ENCODE results near the gene SERPINA10. TPM values are rescaled to one million over a fixed set of nuclear protein-coding genes. Genes with fewer than 3 reads are reported as not detected.

Gene SERPINA10
- total and polyA plus RNA-seq, 2 of the 13 experiments (the other 11 are each of a cell fraction or from before 2014, with no cell fraction given), result 20.1 to 20.2 TPM

DNA sequence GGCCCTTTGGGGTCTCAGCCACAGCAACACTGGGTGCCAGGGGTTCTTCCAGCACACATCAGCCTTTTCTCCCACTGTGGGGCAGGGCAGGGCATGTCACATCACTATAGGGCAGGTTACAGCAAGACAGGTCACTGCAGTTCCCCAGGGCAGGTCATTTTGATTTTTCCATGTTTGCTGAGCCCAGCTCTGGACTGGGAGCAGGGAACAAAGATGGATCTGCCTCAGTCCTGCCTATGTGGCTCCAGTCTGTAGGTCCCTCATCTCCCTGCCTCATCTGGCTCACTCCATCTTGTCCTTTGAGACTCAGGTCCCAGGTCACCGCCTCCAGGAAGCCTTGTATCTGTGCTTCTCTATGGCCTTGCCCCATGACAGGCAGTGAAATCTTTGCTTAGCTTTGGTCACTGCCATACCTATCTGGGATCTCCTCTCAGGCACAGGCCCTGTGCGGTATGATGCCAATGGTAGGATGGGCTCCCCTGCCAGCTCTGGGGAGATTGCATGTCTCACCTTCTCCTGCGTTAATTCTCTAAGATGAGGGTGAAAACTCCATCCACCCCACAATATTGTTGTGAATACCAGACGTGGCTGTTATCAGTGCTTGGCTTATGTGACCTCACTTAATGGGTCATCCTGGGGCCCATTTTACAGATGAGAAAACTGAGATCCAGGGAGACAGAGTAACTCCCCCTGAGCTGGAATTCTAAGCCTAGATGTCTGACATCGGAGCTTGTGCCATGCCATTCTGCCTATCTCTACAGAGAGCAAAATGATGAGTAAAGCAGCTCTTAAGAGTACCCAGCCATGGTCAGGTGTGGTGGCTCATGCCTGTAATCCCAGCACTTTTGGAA is 28.6 kb upstream of the SERPINA10 start (continued):
- no peak for TF ChIP-seq ZFP90 (CRISPR knock-in tag; IDR thresholded peaks at IDR 0.05; ENCODE audit: borderline replicate concordance)
- no peak for TF ChIP-seq RARA (CRISPR knock-in tag; IDR thresholded peaks at IDR 0.05)
- TF ChIP-seq CHD4 (IDR thresholded peaks at IDR 0.05; ENCODE audit: borderline replicate concordance, low read length), result peak; percentile 88
- TF ChIP-seq, protein P1, sequence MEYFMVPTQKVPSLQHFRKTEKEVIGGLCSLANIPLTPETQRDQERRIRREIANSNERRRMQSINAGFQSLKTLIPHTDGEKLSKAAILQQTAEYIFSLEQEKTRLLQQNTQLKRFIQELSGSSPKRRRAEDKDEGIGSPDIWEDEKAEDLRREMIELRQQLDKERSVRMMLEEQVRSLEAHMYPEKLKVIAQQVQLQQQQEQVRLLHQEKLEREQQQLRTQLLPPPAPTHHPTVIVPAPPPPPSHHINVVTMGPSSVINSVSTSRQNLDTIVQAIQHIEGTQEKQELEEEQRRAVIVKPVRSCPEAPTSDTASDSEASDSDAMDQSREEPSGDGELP (IDR thresholded peaks at IDR 0.05; ENCODE audit: borderline replicate concordance, low read depth), result no peak
- no peak for TF ChIP-seq SPEN (CRISPR knock-in tag; IDR thresholded peaks at IDR 0.05; ENCODE audit: low read depth)
- no peak for TF ChIP-seq ZNF335 (CRISPR knock-in tag; IDR thresholded peaks at IDR 0.05)
- TF ChIP-seq SMAD3 (CRISPR knock-in tag; IDR thresholded peaks at IDR 0.05), result no peak
- TF ChIP-seq, protein P2, sequence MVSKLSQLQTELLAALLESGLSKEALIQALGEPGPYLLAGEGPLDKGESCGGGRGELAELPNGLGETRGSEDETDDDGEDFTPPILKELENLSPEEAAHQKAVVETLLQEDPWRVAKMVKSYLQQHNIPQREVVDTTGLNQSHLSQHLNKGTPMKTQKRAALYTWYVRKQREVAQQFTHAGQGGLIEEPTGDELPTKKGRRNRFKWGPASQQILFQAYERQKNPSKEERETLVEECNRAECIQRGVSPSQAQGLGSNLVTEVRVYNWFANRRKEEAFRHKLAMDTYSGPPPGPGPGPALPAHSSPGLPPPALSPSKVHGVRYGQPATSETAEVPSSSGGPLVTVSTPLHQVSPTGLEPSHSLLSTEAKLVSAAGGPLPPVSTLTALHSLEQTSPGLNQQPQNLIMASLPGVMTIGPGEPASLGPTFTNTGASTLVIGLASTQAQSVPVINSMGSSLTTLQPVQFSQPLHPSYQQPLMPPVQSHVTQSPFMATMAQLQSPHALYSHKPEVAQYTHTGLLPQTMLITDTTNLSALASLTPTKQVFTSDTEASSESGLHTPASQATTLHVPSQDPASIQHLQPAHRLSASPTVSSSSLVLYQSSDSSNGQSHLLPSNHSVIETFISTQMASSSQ (IDR thresholded peaks at IDR 0.05; ENCODE audit: low read depth), result no peak
- TF ChIP-seq, protein P2 (CRISPR knock-in tag; IDR thresholded peaks at IDR 0.05; ENCODE audit: borderline replicate concordance), result no peak
- TF ChIP-seq ZNF292 (CRISPR knock-in tag; IDR thresholded peaks at IDR 0.05; ENCODE audit: borderline replicate concordance, low read depth), result no peak
- TF ChIP-seq, protein P3, sequence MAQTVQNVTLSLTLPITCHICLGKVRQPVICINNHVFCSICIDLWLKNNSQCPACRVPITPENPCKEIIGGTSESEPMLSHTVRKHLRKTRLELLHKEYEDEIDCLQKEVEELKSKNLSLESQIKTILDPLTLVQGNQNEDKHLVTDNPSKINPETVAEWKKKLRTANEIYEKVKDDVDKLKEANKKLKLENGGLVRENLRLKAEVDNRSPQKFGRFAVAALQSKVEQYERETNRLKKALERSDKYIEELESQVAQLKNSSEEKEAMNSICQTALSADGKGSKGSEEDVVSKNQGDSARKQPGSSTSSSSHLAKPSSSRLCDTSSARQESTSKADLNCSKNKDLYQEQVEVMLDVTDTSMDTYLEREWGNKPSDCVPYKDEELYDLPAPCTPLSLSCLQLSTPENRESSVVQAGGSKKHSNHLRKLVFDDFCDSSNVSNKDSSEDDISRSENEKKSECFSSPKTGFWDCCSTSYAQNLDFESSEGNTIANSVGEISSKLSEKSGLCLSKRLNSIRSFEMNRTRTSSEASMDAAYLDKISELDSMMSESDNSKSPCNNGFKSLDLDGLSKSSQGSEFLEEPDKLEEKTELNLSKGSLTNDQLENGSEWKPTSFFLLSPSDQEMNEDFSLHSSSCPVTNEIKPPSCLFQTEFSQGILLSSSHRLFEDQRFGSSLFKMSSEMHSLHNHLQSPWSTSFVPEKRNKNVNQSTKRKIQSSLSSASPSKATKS (CRISPR knock-in tag; IDR thresholded peaks at IDR 0.05), result no peak
- TF ChIP-seq, protein P4, sequence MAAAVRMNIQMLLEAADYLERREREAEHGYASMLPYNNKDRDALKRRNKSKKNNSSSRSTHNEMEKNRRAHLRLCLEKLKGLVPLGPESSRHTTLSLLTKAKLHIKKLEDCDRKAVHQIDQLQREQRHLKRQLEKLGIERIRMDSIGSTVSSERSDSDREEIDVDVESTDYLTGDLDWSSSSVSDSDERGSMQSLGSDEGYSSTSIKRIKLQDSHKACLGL (CRISPR knock-in tag; IDR thresholded peaks at IDR 0.05), result no peak
- TF ChIP-seq, protein P5, sequence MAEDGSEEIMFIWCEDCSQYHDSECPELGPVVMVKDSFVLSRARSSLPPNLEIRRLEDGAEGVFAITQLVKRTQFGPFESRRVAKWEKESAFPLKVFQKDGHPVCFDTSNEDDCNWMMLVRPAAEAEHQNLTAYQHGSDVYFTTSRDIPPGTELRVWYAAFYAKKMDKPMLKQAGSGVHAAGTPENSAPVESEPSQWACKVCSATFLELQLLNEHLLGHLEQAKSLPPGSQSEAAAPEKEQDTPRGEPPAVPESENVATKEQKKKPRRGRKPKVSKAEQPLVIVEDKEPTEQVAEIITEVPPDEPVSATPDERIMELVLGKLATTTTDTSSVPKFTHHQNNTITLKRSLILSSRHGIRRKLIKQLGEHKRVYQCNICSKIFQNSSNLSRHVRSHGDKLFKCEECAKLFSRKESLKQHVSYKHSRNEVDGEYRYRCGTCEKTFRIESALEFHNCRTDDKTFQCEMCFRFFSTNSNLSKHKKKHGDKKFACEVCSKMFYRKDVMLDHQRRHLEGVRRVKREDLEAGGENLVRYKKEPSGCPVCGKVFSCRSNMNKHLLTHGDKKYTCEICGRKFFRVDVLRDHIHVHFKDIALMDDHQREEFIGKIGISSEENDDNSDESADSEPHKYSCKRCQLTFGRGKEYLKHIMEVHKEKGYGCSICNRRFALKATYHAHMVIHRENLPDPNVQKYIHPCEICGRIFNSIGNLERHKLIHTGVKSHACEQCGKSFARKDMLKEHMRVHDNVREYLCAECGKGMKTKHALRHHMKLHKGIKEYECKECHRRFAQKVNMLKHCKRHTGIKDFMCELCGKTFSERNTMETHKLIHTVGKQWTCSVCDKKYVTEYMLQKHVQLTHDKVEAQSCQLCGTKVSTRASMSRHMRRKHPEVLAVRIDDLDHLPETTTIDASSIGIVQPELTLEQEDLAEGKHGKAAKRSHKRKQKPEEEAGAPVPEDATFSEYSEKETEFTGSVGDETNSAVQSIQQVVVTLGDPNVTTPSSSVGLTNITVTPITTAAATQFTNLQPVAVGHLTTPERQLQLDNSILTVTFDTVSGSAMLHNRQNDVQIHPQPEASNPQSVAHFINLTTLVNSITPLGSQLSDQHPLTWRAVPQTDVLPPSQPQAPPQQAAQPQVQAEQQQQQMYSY (CRISPR knock-in tag; IDR thresholded peaks at IDR 0.05), result no peak
- no peak for TF ChIP-seq PLRG1 (conservative IDR thresholded peaks at IDR 0.05)
- TF ChIP-seq HMG20A (CRISPR knock-in tag; IDR thresholded peaks at IDR 0.05; ENCODE audit: borderline replicate concordance), result no peak
- TF ChIP-seq ZFP41 (CRISPR knock-in tag; IDR thresholded peaks at IDR 0.05; ENCODE audit: borderline replicate concordance), result no peak
- peak; percentile 73; the same call in 1 of the 2 replicates for TF ChIP-seq RCOR2 (CRISPR knock-in tag; IDR thresholded peaks at IDR 0.05)
- no peak for TF ChIP-seq TBP (CRISPR knock-in tag; IDR thresholded peaks at IDR 0.05)

Measured in HepG2 (cell line).